Activated naive CD4-positive, alpha-beta T cell treated with anti-CD3 and anti-CD28 coated beads for 36 hours (primary cell): ENCODE data around the gene SHISAL2B. TPM values are rescaled to one million over a fixed set of nuclear protein-coding genes. Genes with fewer than 3 reads are reported as not detected.

Source experiments
- CTCF ChIA-PET: fragments of 350-600 bp; sonication (Branson Sonifier 250); formaldehyde crosslinking; loops from one replicate; lab custom pipeline; 2021; ENCODE audit warnings: antibody characterized with exemption; lab: Charles Lee
- DNase-seq: peaks from one replicate; pipeline ENCODE4 v3.0.0-alpha.2; 2020
- H3K27ac Mint-ChIP-seq: one replicate; pipeline ENCODE4 v1.8.0; 2021; ENCODE audit warnings: mild to moderate bottlenecking, mixed read lengths
- H3K27me3 Mint-ChIP-seq: one replicate; pipeline ENCODE4 v1.8.0; 2021; ENCODE audit warnings: low read depth, mixed read lengths
- H3K36me3 Mint-ChIP-seq: one replicate; pipeline ENCODE4 v1.8.0; 2021; ENCODE audit warnings: low read depth, mixed read lengths
- H3K4me1 Mint-ChIP-seq: one replicate; pipeline ENCODE4 v1.8.0; 2021; ENCODE audit warnings: low read depth, mixed read lengths
- H3K4me3 Mint-ChIP-seq: one replicate; pipeline ENCODE4 v1.8.0; 2021; ENCODE audit warnings: mild to moderate bottlenecking, moderate library complexity, mixed read lengths
- H3K9me3 Mint-ChIP-seq: one replicate; pipeline ENCODE4 v1.8.0; 2021; ENCODE audit warnings: mixed read lengths
- intact Hi-C: fragments of 100-400 bp; cut with micrococcal nuclease; formaldehyde crosslinking; loops from one replicate; pipeline ENCODE4 v1.15.1; 2023
- total RNA-seq, 2 experiments: library from RNA; stranded (reverse); gene quantifications; one replicate each; pipeline ENCODE4 v1.2.3, GENCODE V29; 2021

Gene SHISAL2B
- total RNA-seq, 2 experiments from 2014 or later, result not detected

GRCh38 chr5:64763948-64764503 is 73.7 kb downstream of the SHISAL2B start:
- intact Hi-C loops, result no loop called here
- H3K36me3 Mint-ChIP-seq, result peaks cover 9% of the 10 kb centered on the region
- H3K4me3 Mint-ChIP-seq, result no peak overlapping the region
- H3K9me3 Mint-ChIP-seq, result no peaks in the 10 kb centered on the region
- H3K4me1 Mint-ChIP-seq, result peaks cover 30% of the 10 kb centered on the region
- DNase-seq, result no peak
- no peak overlapping the region for H3K27ac Mint-ChIP-seq
- CTCF ChIA-PET, result interaction anchor here (0.7 kb wide), 1 partner anchor 20 kb away, joined by 3 read pairs; no protein-coding TSS in a partner anchor
- no peaks in the 10 kb centered on the region for H3K27me3 Mint-ChIP-seq

- intact Hi-C loops, result loop anchor here (5.0 kb wide), 2 partner anchors 129 to 956 kb away; partner anchors contain the start of genes NLN and SGTB
- H3K27me3 Mint-ChIP-seq, result no peaks in the 10 kb centered on the region
- CTCF ChIA-PET, result interaction anchor here (0.9 kb wide), 1 partner anchor 11 kb away, joined by 3 read pairs; no protein-coding TSS in a partner anchor
- no peak overlapping the region for H3K27ac Mint-ChIP-seq
- H3K9me3 Mint-ChIP-seq, result no peaks in the 10 kb centered on the region
- no peak for DNase-seq
- H3K4me3 Mint-ChIP-seq, result no peak overlapping the region
- H3K4me1 Mint-ChIP-seq, result peaks cover 40% of the 10 kb centered on the region
- peaks cover 8% of the 10 kb centered on the region for H3K36me3 Mint-ChIP-seq
These were observed 75.7 kb downstream of the SHISAL2B start for GRCh38 chr5:64765804-64766504.

- no peak for DNase-seq
- peak overlapping the region; percentile 99 for H3K4me3 Mint-ChIP-seq
- intact Hi-C loops, result loop anchor here (5.0 kb wide), 2 partner anchors 130 to 955 kb away; partner anchors contain the start of genes NLN and SGTB
- H3K9me3 Mint-ChIP-seq, result no peaks in the 10 kb centered on the region
- CTCF ChIA-PET, result interaction anchor here (0.6 to 3.8 kb wide), 2 partner anchors 16 to 93 kb away, joined by 5 to 22 read pairs; no protein-coding TSS in a partner anchor
- no peak overlapping the region for H3K27ac Mint-ChIP-seq
- H3K27me3 Mint-ChIP-seq, result no peaks in the 10 kb centered on the region
- H3K4me1 Mint-ChIP-seq, result peaks cover 46% of the 10 kb centered on the region
- H3K36me3 Mint-ChIP-seq, result peaks cover 8% of the 10 kb centered on the region
These were observed 76.6 kb downstream of the SHISAL2B start for GRCh38 chr5:64766941-64767340.

Other genes starting within 250 kb of the SHISAL2B start
- not detected for gene RGS7BP, start 184.5 kb upstream of the SHISAL2B start, total RNA-seq
- gene SREK1IP1, start 78.2 kb downstream of the SHISAL2B start, total RNA-seq, result 10 to 100 TPM; 16.7 to 17.6 TPM
- 10 to 100 TPM; 35.8 to 39.8 TPM for gene CWC27, start 78.4 kb downstream of the SHISAL2B start, total RNA-seq